Right atrium auricular region (tissue), 2 donors: ENCODE results near the gene AP2B1. TPM values are rescaled to one million over a fixed set of nuclear protein-coding genes. Genes with fewer than 3 reads are reported as not detected.
"Not testable (repeated sequence)": the region's sequence is repeated elsewhere in the genome, so short reads cannot be mapped to it uniquely, and the experiment has no call there.

Experiments used
- DNase-seq: peaks from one replicate; pipeline ENCODE4 v3.0.0-alpha.2; 2019; ENCODE audit warnings: low spot score
- H3K27ac ChIP-seq, 2 donors: fragments of 200-600 bp; sonication (generic); 1 replicate in 1 of 2; 2 replicates in 1 of 2; pipeline ENCODE4 v1.5.1; 2016 to 2019
- H3K27me3 ChIP-seq, 2 donors: fragments of 200-600 bp; sonication (generic); one replicate each; pipeline versions ENCODE4 v1.5.1 to v1.6.0; 2017 to 2019
- H3K36me3 ChIP-seq: fragments of 200-600 bp; sonication (generic); one replicate; pipeline ENCODE4 v1.5.1; 2016
- H3K4me1 ChIP-seq, 2 donors: fragments of 200-600 bp; sonication (generic); one replicate each; pipeline versions ENCODE4 v1.5.1 to v1.6.0; 2017 to 2019
- H3K4me3 ChIP-seq, 2 donors: fragments of 200-600 bp; sonication (generic); 1 replicate in 1 of 2; 2 replicates in 1 of 2; pipeline ENCODE4 v1.5.1; 2017 to 2019; ENCODE audit warnings: mild to moderate bottlenecking in 1 of 2, moderate library complexity in 1 of 2
- H3K9me3 ChIP-seq, 2 donors: fragments of 200-600 bp; sonication (generic); one replicate each; pipeline ENCODE4 v1.5.1; 2019
- CTCF ChIP-seq, 2 donors: fragments of 200-600 bp; sonication (generic); IDR thresholded peaks; one replicate each; pipeline ENCODE4 v1.5.1; 2019; ENCODE audit warnings: antibody characterized with exemption in 2 of 2
- total RNA-seq, 2 donors: library from RNA; depleted of rRNA; stranded (reverse); fragments of >200 nt; gene quantifications; one replicate each; pipeline ENCODE4 v1.1.0, GENCODE V29; 2016

Gene AP2B1
- total RNA-seq, 2 donors from 2014 or later, result 79.8 to 80.1 TPM

GRCh38 chr17:35609831-35610230 is 22.7 kb downstream of the AP2B1 start:
- no peaks in the 10 kb centered on the region for H3K4me1 ChIP-seq

GRCh38 chr17:35610746-35611145 is 23.6 kb downstream of the AP2B1 start:
- peaks cover 48% of the 10 kb centered on the region for H3K36me3 ChIP-seq
- not testable (repeated sequence) for H3K9me3 ChIP-seq, H3K4me1 ChIP-seq, DNase-seq, H3K27me3 ChIP-seq, H3K27ac ChIP-seq, H3K4me3 ChIP-seq

More at GRCh38 chr17:35609831-35610230, 22.7 kb downstream of the AP2B1 start:
- H3K27ac ChIP-seq, result no peak overlapping the region
- no peak for DNase-seq
- H3K4me3 ChIP-seq, result no peak overlapping the region
- no peak for TF ChIP-seq CTCF (IDR thresholded peaks at IDR 0.05)
- H3K27me3 ChIP-seq, result no peaks in the 10 kb centered on the region
- peaks cover 50% of the 10 kb centered on the region for H3K36me3 ChIP-seq
- no peaks in the 10 kb centered on the region for H3K9me3 ChIP-seq

- H3K27me3 ChIP-seq, result no peaks in the 10 kb centered on the region
- H3K27ac ChIP-seq, result no peak overlapping the region
- peaks cover 26% of the 10 kb centered on the region for H3K36me3 ChIP-seq
- H3K4me3 ChIP-seq, result no peak overlapping the region
- H3K4me1 ChIP-seq, result peaks cover 0 to 11% of the 10 kb centered on the region in 2 donors
- H3K9me3 ChIP-seq, result no peaks in the 10 kb centered on the region
- no peak for DNase-seq
- TF ChIP-seq CTCF (IDR thresholded peaks at IDR 0.05), result peak; percentile 26 to 69
Observed at GRCh38 chr17:35612924-35613521, 25.9 kb downstream of the AP2B1 start.

- no peak for TF ChIP-seq CTCF (IDR thresholded peaks at IDR 0.05)
- Histone ChIP-seq H3K27me3 (no peaks in the 10 kb centered on the region), H3K4me3 (no peak overlapping the region), H3K27ac (no peak overlapping the region), H3K4me1 (peaks cover 0 to 11% of the 10 kb centered on the region in 2 donors), H3K9me3 (no peaks in the 10 kb centered on the region), H3K36me3 (peaks cover 14% of the 10 kb centered on the region)
- DNase-seq, result no peak
Observed at GRCh38 chr17:35614810-35615209, 27.7 kb downstream of the AP2B1 start.

GRCh38 chr17:35616536-35616935 is 29.4 kb downstream of the AP2B1 start:
- no peak overlapping the region for H3K4me3 ChIP-seq
- no peaks in the 10 kb centered on the region for H3K27me3 ChIP-seq
- no peak overlapping the region for H3K27ac ChIP-seq
- no peak for TF ChIP-seq CTCF (IDR thresholded peaks at IDR 0.05)
- no peaks in the 10 kb centered on the region for H3K36me3 ChIP-seq
- H3K9me3 ChIP-seq, result no peaks in the 10 kb centered on the region
- peaks cover 0 to 15% of the 10 kb centered on the region in 2 donors for H3K4me1 ChIP-seq
- no peak for DNase-seq

GRCh38 chr17:35617505-35617904 is 30.4 kb downstream of the AP2B1 start:
- Histone ChIP-seq H3K4me1 (peaks cover 0 to 21% of the 10 kb centered on the region in 2 donors), H3K9me3 (no peaks in the 10 kb centered on the region), H3K36me3 (no peaks in the 10 kb centered on the region), H3K27ac (peak overlapping the region in 1 of 2 donors; percentile 54), H3K4me3 (no peak overlapping the region), H3K27me3 (no peaks in the 10 kb centered on the region)
- no peak for TF ChIP-seq CTCF (IDR thresholded peaks at IDR 0.05)
- DNase-seq, result no peak
